Peyer's patch (tissue), 4 donors: ENCODE results near the gene PRICKLE1.

Experiments used
- CTCF ChIP-seq, 6 experiments: fragments of 450-650 bp in 4 of 6; fragments of 200-600 bp in 2 of 6; sonication (generic) in 1 of 6; IDR thresholded peaks; one replicate each; pipeline ENCODE4 v1.5.1; 2017 to 2019; ENCODE audit warnings: antibody characterized with exemption in 6 of 6, mild to moderate bottlenecking in 3 of 6, moderate library complexity in 1 of 6
- POLR2A ChIP-seq, 2 donors: fragments of 450-650 bp; IDR thresholded peaks; one replicate each; pipeline ENCODE4 v1.5.1; 2017; ENCODE audit warnings: antibody characterized with exemption in 2 of 2, mild to moderate bottlenecking in 2 of 2, moderate library complexity in 2 of 2

- TF ChIP-seq POLR2A (IDR thresholded peaks at IDR 0.05), result no peak
- no peak for TF ChIP-seq CTCF (IDR thresholded peaks at IDR 0.05)
These were observed 16.1 kb upstream of the PRICKLE1 start for GRCh38 chr12:42605685-42606084.
